NCI-H146 (cell line): ENCODE measurements around the gene ABCA4.

ENCODE experiments used
- DNase-seq: peaks from one replicate; lab custom pipeline; 2025; lab: John Stamatoyannopoulos, UW

Gene ABCA4

GRCh38 chr1:94122201-94122970 lies 1.4 kb upstream of the ABCA4 start:
- no peak for DNase-seq

GRCh38 chr1:94121411-94121821 lies 468 bp upstream of the ABCA4 start:
- no peak for DNase-seq

GRCh38 chr1:94120570-94120901 lies 412 bp downstream of the ABCA4 start:
- no peak for DNase-seq

GRCh38 chr1:94119796-94120569 lies 965 bp downstream of the ABCA4 start:
- DNase-seq: no peak

- DNase-seq: no peak
These were observed 1.6 kb downstream of the ABCA4 start for GRCh38 chr1:94119306-94119705.

GRCh38 chr1:94118471-94118870 lies 2.5 kb downstream of the ABCA4 start:
- no peak for DNase-seq

GRCh38 chr1:94118013-94118412 lies 2.9 kb downstream of the ABCA4 start:
- DNase-seq: no peak

GRCh38 chr1:94117259-94117851 lies 3.6 kb downstream of the ABCA4 start:
- DNase-seq: no peak

- DNase-seq: no peak
These were observed 5.0 kb downstream of the ABCA4 start for GRCh38 chr1:94115900-94116436.

GRCh38 chr1:94115254-94115899 lies 5.6 kb downstream of the ABCA4 start:
- no peak for DNase-seq

GRCh38 chr1:94113589-94114226 lies 7.2 kb downstream of the ABCA4 start:
- DNase-seq: no peak

GRCh38 chr1:94111879-94112278 lies 9.1 kb downstream of the ABCA4 start:
- DNase-seq: no peak

GRCh38 chr1:94110946-94111740 lies 9.8 kb downstream of the ABCA4 start:
- DNase-seq: no peak

- DNase-seq: no peak
These were observed 10.8 kb downstream of the ABCA4 start for GRCh38 chr1:94110021-94110761.

GRCh38 chr1:94109478-94109877 lies 11.5 kb downstream of the ABCA4 start:
- no peak for DNase-seq

- no peak for DNase-seq
These were observed 13.8 kb downstream of the ABCA4 start for GRCh38 chr1:94107141-94107540.

GRCh38 chr1:94106716-94107115 lies 14.2 kb downstream of the ABCA4 start:
- DNase-seq: no peak

GRCh38 chr1:94105957-94106529 lies 14.9 kb downstream of the ABCA4 start:
- DNase-seq: no peak

GRCh38 chr1:94105581-94105952 lies 15.4 kb downstream of the ABCA4 start:
- no peak for DNase-seq
